Activated naive CD4-positive, alpha-beta T cell treated with anti-CD3 and anti-CD28 coated beads, Interleukin-2, amount 50 U/mL, for 72 hours (primary cell): ENCODE results near the gene RSPO3. TPM values are rescaled to one million over a fixed set of nuclear protein-coding genes. Genes with fewer than 3 reads are reported as not detected.

ENCODE experiments used
- ATAC-seq, 2 donors: fragments of 150-1000 bp; cut with Tn5 transposase; 2 replicates each; pipeline ENCODE4 v1.10.0; 2021; ENCODE audit warnings: mild to moderate bottlenecking in 2 of 2, moderate library complexity in 2 of 2
- DNase-seq, 2 donors: peaks; one replicate each; pipeline ENCODE4 v3.0.0; 2021 to 2022; ENCODE audit warnings: low spot score in 2 of 2
- H3K27ac Mint-ChIP-seq, 2 donors: one replicate each; pipeline ENCODE4 v1.8.0; 2022; ENCODE audit warnings: mild to moderate bottlenecking in 2 of 2, mixed read lengths in 2 of 2
- H3K36me3 Mint-ChIP-seq, 2 donors: one replicate each; pipeline ENCODE4 v1.8.0; 2022; ENCODE audit warnings: mixed read lengths in 2 of 2
- H3K9me3 Mint-ChIP-seq, 2 donors: one replicate each; pipeline ENCODE4 v1.8.0; 2022; ENCODE audit warnings: mixed read lengths in 2 of 2
- total RNA-seq, 2 donors: library from RNA; stranded (reverse); gene quantifications; one replicate each; pipeline ENCODE4 v1.2.3, GENCODE V29; 2022

The RSPO3 gene
- total RNA-seq, 2 donors from 2014 or later = not detected

DNA sequence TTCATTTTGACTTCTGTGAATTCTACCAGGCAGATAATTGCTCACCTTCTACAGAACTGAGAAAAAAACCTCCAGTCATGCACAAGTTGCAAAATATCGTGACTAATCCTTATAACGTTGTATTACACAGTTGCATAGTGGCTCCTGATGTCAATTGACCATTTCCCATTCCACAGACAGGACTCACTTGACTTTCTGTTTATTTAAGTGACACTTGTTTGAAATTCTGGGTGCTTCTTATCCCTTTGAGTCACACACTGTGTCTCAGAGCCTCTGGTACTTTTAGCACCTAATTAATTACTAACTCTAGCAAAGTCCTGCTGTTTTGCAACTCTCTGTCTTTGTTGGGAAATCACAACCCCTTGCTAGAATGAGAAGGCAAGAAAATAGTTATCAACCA is 16.2 kb upstream of the RSPO3 start:
- no peak for DNase-seq
- H3K9me3 Mint-ChIP-seq = no peaks in the 10 kb centered on the region
- no peaks in the 10 kb centered on the region for H3K36me3 Mint-ChIP-seq
- ATAC-seq = no peak
- H3K27ac Mint-ChIP-seq = no peak overlapping the region

GRCh38 chr6:127102859-127103258 is 15.6 kb upstream of the RSPO3 start:
- H3K9me3 Mint-ChIP-seq = no peaks in the 10 kb centered on the region
- no peak overlapping the region for H3K27ac Mint-ChIP-seq
- DNase-seq (no peak), ATAC-seq (no peak)
- no peaks in the 10 kb centered on the region for H3K36me3 Mint-ChIP-seq

DNA sequence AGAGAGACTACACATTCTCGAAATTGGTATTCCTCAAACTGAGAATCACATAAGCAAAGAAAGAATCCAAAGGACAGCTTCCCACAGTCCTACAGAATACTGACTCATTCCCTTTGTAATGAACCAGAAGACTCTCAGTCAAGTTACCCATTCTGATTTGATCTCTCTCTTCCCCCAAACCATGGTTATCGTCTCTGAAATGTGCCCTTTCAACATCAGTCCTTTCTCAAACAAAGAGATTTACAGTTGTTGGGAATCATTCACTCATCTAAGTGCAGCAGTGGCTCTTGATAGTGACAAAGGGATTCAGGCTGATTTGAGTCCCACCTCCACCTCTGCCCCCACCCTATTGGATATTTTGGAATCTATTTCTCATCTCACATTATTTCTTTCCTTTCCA is 15.0 kb upstream of the RSPO3 start:
- no peak for ATAC-seq
- H3K9me3 Mint-ChIP-seq = no peaks in the 10 kb centered on the region
- DNase-seq = no peak
- H3K36me3 Mint-ChIP-seq = no peaks in the 10 kb centered on the region
- H3K27ac Mint-ChIP-seq = no peak overlapping the region

DNA sequence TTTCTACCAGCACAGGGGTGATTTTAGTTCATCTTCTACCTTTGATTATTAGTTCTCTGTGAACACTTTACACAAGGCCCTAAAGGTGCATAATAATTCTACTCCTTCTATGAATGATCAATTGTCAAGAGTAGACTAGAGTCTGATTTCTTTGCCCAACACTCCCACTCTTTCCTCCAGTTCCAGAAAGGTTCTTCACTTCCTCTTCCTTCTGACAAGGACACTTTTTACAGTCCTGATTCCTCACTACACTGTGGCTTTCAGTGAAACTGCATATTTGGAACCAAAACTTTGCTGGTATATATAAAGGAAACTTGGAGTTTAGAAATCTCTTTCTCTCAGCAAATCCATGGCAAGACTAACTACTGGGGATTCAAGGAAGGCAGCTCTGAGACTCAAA is 10.6 kb upstream of the RSPO3 start:
- H3K27ac Mint-ChIP-seq = no peak overlapping the region
- no peaks in the 10 kb centered on the region for H3K36me3 Mint-ChIP-seq
- H3K9me3 Mint-ChIP-seq = no peaks in the 10 kb centered on the region
- ATAC-seq = no peak
- DNase-seq = no peak

GRCh38 chr6:127110712-127111111 is 7.8 kb upstream of the RSPO3 start:
- Mint-ChIP-seq H3K36me3 (no peaks in the 10 kb centered on the region), H3K9me3 (no peaks in the 10 kb centered on the region), H3K27ac (no peak overlapping the region)
- ATAC-seq = no peak
- DNase-seq = no peak

GRCh38 chr6:127111526-127111925 is 6.9 kb upstream of the RSPO3 start:
- H3K36me3 Mint-ChIP-seq = no peaks in the 10 kb centered on the region
- no peak for ATAC-seq
- no peaks in the 10 kb centered on the region for H3K9me3 Mint-ChIP-seq
- no peak overlapping the region for H3K27ac Mint-ChIP-seq
- no peak for DNase-seq

DNA sequence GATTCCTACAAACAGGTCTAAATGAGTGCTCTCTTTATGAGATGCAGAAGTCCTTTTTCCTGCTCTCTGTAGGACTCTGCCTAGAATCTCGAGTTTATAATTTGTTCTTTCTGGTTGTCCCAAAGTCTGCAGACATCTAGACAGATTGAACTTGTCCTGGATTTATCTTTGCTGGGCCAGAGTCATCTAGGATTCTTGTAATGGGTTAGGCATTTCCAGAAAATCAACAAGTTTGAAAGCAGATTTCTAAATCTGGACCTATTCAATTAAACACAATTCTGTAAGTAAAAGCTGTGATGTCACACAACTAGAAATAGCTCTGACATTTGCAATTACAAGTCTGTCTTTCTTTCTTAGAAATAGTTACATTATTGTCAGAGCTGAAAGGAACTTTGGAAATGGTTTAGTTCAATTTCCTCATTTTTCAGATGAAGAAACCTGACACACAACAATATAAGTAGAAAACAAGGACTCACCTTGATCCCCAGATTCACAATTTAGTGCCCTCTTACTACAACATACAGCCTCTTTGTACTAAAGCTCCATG is 4.2 kb upstream of the RSPO3 start:
- Mint-ChIP-seq H3K27ac (no peak overlapping the region), H3K36me3 (no peaks in the 10 kb centered on the region), H3K9me3 (no peaks in the 10 kb centered on the region)
- no peak for DNase-seq
- ATAC-seq = no peak

DNA sequence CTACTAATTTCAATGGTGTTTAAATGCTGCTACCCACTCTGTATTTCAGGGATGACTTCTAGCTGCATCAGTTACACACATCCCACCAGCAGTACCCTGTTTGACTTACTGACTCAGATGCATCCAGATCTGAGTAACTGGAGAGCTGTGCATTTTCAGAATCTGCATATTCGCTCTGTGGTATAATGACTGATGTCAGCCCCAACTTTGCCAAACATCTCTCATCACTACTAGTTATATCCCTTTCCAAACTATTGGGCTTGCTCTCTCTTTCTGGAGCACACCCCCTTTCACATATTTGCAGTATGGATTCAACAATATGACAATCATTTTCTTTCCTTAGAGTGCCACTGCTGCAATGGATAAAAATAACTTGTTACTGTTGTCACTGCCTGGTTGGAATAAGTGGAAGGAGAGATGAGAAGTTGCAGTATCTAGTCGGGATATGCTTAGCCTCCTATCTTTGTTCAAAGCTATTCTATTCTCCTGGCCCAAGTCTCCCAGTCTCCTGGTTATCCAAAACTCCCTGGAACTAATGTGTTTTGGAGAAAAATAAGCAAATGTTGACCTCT is 3.3 kb upstream of the RSPO3 start:
- DNase-seq = no peak
- ATAC-seq = peak in 1 of 2 donors; percentile 34
- H3K36me3 Mint-ChIP-seq = no peaks in the 10 kb centered on the region
- H3K27ac Mint-ChIP-seq = no peak overlapping the region
- no peaks in the 10 kb centered on the region for H3K9me3 Mint-ChIP-seq

DNA sequence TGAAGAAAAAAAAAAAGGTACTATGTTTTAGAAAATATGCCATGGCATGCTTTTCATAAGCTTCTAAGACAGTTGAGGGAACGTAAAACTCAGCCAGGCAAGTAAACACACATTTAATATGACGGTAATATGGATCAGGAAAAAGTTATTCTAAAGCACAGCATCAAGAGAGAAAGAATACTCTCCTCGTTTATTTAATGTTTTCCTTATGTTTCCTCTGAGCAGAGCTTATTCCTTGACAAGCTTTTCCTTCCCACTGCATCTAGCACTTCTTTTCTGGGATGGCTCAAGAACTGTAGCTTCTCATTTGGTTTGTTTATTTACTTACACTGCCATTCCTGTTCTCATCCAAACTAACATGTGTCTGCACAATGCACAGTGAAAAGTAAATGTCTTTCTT is 2.7 kb upstream of the RSPO3 start:
- ATAC-seq (no peak), DNase-seq (no peak)
- Mint-ChIP-seq H3K27ac (no peak overlapping the region), H3K9me3 (no peaks in the 10 kb centered on the region), H3K36me3 (no peaks in the 10 kb centered on the region)

GRCh38 chr6:127117979-127118297 is 533 bp upstream of the RSPO3 start:
- DNase-seq (no peak), ATAC-seq (no peak)
- H3K9me3 Mint-ChIP-seq = no peaks in the 10 kb centered on the region
- no peaks in the 10 kb centered on the region for H3K36me3 Mint-ChIP-seq
- no peak overlapping the region for H3K27ac Mint-ChIP-seq

DNA sequence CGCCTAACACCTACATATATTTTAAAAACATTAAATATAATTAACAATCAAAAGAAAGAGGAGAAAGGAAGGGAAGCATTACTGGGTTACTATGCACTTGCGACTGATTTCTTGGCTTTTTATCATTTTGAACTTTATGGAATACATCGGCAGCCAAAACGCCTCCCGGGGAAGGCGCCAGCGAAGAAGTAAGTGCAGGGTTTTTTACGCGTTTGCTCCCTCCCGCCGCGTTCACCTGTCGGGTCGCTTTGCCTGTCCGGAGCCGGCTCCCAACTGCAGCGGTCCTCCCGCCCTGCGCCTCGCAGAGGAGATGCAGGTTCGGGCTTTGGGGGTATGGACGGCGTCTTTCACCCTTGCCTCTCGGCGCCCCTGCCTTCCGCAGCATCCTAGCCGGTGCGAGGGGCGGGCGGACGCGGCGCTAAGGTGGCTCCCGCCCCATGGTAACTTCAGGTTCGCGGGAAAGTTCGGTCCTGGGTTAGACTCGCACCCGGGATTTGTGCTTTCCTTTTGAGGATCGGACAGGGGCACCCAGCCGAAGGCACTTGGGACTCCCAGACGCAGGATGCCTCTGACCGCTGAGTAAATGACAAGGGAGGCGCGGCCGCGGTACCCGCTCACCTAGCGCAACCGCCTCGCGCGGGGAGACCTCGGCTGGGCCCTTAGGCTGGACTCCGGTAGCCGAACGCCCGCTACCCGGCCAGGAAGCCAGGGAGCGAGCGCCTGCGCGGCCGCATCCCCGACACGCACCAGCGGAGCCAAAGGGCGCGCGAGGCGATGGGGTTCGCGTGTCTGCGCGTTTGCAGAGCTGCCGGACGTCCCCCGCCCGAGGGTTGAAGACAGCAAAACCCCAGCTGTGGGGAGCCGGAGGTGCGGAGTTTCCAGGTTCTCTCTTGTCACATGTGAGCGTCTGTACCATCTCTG is 891 bp downstream of the RSPO3 start:
- H3K27ac Mint-ChIP-seq = no peak overlapping the region
- ATAC-seq = peak; percentile 24 to 31

GRCh38 chr6:127120023-127120786 is 1.7 kb downstream of the RSPO3 start:
- ATAC-seq (peak in 1 of 2 donors; percentile 5), DNase-seq (peak in 1 of 2 donors; percentile 16)
- H3K27ac Mint-ChIP-seq = no peak overlapping the region
- no peaks in the 10 kb centered on the region for H3K9me3 Mint-ChIP-seq
- no peaks in the 10 kb centered on the region for H3K36me3 Mint-ChIP-seq

More for the DNA sequence above, 891 bp downstream of the RSPO3 start:
- Mint-ChIP-seq H3K36me3 (no peaks in the 10 kb centered on the region), H3K9me3 (no peaks in the 10 kb centered on the region)
- peak in 1 of 2 donors; percentile 22 for DNase-seq

GRCh38 chr6:127120787-127121636 is 2.5 kb downstream of the RSPO3 start:
- peak; percentile 64 to 76 for DNase-seq
- no peaks in the 10 kb centered on the region for H3K36me3 Mint-ChIP-seq
- ATAC-seq = peak; percentile 70 to 87
- H3K9me3 Mint-ChIP-seq = no peaks in the 10 kb centered on the region
- no peak overlapping the region for H3K27ac Mint-ChIP-seq

DNA sequence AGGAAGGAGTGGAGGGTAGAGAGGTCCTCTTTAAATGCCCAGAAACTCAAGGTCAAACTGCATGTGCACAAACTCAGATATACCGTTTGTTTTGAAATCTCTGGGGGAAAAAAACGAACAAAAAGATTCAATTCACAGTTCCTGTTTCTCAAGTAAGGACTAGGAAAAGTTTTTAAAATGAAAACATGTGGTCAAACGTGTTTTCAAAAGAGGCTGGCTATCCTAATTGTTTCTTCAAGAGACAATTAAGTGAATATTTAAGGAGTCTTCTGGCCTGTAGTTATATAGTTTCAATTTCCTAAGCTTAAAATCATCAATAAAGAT is 3.1 kb downstream of the RSPO3 start:
- no peak for DNase-seq
- ATAC-seq = no peak
- Mint-ChIP-seq H3K27ac (no peak overlapping the region), H3K9me3 (no peaks in the 10 kb centered on the region), H3K36me3 (no peaks in the 10 kb centered on the region)

DNA sequence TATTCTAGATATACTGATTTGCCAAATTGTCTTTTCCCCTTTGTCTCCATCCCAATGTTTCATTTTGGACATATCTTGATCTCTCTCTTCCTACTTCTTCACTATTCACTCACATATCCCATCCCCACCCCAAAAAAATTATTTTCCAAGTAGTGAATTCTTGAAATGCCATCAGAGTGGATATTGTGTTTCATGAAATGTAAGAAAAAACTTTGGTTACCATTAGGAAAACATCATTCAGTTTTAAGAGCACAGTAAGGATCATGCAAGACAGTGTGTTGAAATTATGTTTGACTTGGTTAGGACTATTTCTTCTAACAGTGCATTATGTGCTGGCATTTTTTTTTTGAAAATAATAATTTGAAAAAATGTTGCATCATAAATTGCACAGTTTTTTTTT is 5.7 kb downstream of the RSPO3 start:
- H3K27ac Mint-ChIP-seq = no peak overlapping the region
- ATAC-seq (no peak), DNase-seq (no peak)
- H3K9me3 Mint-ChIP-seq = no peaks in the 10 kb centered on the region
- no peaks in the 10 kb centered on the region for H3K36me3 Mint-ChIP-seq

- Mint-ChIP-seq H3K27ac (no peak overlapping the region), H3K9me3 (no peaks in the 10 kb centered on the region), H3K36me3 (no peaks in the 10 kb centered on the region)
- ATAC-seq = no peak
- DNase-seq = no peak
Measured at GRCh38 chr6:127124680-127125079, 6.2 kb downstream of the RSPO3 start.
